GM18868 (cell line): ENCODE results near the gene CPSF4.

Source experiments
- ATAC-seq: cut with Tn5 transposase; IDR thresholded peaks from one replicate; pipeline ENCODE4 v1.9.1; 2021; ENCODE audit warnings: mild to moderate bottlenecking, moderate library complexity; ENCODE audit not compliant: unreplicated experiment

CPSF4 gene

DNA sequence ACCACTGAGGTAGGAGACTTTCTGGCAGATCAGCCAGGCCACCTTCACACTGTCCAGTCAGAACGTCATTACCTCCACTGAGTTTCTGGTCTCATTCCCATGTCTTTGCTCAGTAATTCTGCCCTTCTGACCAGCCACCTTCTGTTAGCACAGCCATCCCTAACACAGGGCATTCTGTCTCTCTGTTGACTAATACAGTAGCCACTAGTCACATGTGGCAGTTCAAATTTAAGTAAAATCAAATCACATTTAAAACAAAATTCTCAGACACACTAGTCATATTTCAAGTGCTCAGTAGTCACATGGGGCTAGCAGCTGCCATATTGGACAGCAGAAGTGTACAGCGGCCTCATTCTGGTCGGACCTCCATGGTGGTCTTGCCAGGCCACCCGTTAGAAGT, 7.4 kb downstream of the CPSF4 start:
- no peak for ATAC-seq

DNA sequence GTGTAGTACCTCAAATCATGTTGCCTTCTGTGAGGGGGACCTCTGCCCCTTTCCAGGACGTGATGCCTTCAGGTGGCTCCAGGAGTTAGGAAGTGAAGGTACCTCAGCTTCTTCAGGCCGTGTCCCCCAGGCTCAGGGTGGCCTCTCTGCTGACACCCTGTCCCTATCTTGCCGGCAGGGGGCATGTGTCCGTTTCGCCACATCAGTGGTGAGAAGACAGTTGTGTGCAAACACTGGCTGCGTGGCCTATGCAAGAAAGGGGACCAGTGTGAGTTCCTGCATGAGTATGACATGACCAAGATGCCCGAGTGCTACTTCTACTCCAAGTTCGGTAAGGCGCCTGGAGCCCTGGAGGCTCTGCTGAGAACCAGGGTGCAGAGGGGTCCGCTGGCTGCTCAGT, 9.2 kb downstream of the CPSF4 start:
- no peak for ATAC-seq

DNA sequence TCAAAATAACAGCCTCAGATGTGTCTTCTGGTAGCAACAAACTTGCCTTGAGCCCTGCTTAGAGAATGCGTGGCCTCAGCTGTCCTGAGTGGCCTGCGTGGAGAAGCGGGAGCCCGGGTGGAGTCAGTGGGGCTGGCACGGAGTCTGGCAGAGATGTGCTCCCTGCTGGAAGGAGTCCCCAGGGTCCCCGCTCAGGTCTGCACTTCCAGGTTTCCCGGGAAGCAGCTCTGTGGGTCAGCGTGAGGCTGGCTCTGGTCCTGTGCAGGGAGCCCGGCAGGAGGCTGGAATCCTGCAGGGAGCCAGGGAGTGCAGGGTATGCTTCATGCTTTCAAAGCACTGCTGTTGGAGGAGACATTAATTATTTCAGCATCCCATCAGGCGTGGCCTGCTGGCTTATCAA, 10.1 kb downstream of the CPSF4 start:
- ATAC-seq: no peak

DNA sequence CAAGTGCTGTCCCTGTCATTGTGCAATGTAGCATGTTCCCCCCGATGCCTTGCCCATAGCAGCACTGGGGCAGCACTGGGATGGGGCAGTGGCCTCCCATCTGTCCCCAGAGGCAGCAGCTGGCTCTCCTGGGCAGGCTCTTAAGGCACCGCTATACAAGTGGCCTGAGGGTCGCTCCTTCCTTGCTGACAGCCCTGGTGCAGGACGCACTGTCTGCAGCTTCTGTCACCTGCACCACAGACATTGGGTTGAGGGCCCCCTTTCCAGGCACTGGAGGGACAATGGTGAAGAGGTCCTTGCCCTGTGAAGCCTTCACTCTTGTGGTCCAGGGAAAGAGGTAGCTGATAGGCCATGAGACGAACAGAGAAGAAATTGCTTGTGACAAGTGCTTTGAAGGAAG, 10.6 kb downstream of the CPSF4 start:
- no peak for ATAC-seq

DNA sequence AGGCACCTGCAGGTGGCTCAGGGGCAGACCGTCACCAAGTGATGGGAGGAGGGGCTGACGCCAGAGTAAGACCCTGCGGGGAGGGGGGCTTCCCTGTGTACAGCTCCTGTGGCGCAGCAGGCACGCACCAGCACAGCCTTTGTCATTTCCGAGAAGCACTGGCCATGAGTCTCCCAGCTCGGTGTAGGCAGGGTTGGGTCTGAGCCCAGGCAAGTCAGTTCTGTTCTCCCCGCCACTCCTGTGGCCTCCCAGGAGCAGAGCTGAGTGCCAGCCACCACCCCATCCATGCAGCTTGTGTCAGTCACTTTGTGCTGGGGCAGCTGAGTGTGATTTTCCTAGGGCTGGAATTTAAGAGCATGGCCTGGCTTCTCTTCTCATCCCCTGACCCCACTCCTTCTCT, 13.2 kb downstream of the CPSF4 start:
- no peak for ATAC-seq

DNA sequence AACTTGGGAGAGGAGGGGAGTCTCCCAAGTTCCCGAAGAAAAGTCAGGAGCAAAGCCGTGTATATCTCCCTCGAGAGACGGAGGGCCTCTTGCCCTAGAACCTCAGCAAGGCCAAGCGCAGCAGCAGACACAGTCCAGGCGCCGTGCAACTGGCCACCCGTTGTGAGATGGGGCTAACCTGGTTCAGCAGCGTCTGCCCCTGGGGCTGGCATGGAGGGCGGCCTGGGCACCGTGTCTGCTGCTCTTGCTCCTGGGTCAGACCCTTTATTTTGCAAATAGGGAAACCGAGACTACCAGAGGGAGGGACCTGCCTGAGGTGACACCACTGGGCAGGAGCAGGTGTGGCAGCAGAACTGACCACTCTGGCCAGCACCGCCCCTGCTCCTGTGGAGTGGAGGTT, 13.8 kb downstream of the CPSF4 start:
- no peak for ATAC-seq

DNA sequence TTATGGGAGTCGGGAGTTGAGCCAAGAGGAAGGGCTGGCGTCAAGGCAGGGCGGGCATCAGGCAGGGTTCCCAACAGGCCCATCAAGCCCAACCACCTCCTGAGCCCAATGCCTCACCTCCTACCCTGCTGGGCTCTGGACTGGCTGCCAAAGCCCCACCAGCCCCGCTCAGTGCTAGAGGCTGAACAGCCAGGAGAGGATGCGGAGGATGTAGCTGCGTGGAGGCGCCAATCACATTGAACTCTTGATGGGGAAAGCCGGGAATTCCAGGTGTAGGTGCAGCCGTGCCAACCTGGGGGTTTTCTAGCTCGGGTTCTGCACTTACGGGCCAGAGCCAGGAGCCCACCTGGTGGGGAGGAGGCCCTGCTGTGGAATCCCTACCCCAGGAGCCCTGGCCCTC, 14.4 kb downstream of the CPSF4 start:
- no peak for ATAC-seq

DNA sequence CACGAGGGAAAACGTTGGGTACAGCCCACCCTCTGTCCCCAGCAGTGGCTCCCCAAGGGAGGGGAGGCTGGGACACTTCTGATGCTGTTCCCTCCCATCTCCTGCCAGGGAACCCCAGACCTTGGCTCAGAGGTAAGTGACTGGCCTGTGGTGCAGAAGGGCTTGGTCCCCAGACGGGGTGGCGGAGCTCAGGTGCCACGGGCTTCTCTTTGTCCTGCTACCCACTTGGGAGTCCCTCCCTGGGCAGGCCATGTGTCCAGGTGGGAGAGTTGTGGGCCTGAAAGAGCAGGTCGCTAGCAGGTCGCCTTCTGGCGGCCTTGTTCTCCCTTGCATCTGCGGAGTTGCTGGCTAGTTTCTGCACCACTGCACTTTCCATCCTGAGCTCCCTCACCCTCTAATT, 17.1 kb downstream of the CPSF4 start:
- ATAC-seq: no peak

DNA sequence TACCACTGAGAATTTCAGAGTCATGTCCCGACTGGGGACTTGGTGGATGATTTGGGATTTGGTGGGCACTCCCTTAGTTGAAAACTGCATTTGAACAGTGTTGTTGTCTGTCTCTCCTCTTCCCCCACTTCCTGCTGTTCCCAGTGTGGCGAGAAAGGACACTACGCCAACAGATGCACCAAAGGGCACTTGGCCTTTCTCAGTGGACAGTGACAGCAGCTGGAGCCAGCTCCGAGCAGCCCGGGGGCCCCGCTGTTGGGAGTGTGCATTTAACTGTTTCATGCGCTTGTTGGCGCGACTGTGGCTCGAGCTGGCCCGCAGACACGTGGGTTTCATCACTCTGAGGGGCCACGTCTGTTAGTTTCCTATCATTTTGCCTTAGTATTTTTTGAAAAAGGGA, 17.5 kb downstream of the CPSF4 start:
- no peak for ATAC-seq

DNA sequence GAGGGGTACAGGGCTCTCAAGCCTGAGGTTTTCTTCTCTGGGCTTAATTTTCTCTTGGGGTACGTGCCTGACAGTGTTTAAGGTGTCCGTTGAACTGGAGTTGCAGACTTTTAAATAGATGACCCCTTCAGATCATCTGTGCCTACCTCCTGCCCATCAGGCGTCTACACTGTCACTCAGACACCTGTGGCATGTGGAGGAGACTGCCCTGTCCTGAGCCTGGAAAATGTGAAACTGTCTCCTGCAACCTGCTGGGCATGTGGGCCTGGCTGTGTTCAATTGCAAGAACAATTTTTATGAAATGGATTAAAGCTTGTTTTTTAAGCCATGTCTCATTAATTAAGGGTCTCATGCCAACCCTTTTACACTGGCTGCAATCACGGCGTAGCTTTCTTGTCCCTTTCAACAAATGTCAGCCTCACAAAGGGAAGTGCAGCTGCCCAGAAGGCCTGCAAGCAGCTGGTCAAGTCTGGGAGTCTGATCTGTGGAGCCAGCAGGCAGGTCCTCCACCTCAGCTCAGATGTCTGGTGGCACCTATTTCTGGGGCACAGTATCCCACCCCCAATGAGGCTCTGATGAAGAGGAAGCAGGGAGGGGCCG, 18.4 kb downstream of the CPSF4 start:
- no peak for ATAC-seq

DNA sequence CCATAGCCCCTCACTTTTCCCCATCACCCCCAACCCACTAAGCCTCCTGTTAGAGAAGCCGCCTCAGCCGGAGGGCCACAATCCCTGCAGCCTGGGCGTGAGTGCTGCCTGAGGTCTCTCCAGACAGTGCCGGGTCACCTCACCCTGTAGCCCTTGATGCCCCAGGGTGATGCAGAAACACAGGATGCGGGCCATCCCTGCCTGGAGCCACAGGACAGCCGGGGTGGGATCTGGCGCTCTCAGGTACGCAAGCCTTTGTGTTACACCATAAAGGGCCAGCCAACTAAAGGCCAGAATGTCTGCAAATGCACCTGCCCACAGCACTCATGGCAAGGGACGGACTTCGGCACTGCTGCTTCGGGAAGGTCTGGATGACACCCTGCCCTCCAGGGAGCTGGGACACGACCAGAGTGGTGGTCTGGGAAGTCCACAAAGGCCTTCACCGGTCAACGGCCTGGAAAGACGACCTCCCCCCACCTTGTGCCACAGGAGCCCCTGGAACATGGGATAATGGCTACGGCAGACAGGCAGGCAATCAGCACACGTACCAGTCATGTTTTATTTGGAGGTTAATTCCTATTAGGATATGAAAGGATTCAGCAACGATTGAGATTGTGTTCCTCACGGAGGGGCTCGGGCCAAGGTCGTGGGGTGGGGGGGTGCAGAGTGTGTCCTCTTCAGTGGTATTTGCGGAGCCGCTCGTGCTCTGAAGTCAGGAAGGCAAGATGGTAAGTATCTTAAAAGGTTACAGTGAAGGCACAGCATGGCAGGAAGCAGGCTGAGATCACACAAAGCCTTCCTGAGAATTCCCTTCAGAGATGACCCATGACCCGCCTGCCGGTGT, 19.1 kb downstream of the CPSF4 start:
- no peak for ATAC-seq

DNA sequence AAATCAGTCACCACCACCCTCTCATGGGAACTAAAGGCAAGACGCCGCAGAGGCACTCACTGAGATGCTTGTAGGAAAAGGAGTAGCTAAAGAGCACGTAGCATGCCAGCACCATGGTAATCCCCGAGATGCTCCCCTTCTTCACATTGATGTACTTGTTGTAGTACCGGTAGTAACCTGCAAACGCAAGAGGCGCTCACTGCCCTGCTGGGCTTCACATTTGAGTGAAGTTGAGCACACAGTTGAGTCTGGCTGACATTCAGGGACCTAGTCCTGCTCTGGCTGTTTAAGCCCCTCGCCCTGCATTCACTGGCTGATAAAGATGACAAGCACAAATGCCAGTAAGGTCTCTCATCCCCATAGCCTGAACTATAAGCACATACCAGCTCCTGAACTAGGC, 20.3 kb downstream of the CPSF4 start:
- ATAC-seq: no peak

DNA sequence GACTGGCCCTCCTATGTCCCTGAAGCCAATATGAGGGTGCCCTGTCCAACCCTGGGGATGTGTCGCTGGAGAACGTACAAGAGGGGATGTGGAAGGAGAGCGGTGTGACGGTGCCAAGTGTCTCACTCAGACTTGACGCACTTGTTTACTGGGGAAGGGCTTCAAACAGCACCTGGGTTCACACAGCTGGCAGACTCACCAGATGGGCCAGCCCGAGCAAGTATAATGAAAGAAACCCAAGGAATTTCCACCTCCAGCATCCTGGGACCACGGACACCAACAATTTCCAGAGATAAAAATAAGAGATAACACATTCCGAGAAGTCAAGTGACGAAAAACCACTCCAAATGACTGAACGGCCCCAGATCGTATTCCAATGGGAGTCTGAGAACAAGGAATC, 21.9 kb downstream of the CPSF4 start:
- no peak for ATAC-seq

DNA sequence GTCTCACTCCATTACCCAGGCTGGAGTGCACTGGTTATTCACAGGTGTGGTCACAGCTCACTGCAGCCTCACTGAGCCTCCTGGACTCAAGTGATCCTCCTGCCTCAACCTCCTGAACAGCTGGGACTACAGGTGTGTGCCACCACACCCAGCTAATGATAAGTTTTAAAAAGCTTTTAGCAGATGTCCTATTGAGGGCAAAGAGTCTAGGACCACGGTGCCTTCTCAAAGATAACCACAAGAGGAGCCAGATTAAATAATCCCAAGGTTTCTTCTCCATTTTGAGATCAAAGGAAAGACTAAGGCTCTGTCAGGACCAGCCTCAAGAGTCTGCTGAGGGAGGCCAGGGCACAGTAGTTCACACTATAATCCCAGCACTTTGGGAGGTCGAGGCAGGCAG, 22.5 kb downstream of the CPSF4 start:
- ATAC-seq: no peak

DNA sequence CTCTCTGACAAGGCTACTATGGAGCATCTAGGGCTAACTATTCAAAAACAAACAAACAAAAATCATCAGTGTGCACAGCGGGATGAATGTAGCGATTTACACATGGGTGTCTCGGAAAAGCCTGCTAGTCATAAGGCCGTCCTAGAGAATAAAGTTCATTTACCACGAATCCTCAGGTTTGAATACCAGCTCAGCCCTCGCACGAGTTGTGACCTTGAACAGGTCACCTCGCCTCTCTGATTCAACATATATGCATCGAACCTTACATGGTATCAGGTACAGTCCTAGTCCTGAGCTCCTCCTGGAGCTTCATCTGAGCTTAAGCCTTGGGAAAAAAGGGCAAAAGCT, 26.7 kb downstream of the CPSF4 start:
- ATAC-seq: no peak

DNA sequence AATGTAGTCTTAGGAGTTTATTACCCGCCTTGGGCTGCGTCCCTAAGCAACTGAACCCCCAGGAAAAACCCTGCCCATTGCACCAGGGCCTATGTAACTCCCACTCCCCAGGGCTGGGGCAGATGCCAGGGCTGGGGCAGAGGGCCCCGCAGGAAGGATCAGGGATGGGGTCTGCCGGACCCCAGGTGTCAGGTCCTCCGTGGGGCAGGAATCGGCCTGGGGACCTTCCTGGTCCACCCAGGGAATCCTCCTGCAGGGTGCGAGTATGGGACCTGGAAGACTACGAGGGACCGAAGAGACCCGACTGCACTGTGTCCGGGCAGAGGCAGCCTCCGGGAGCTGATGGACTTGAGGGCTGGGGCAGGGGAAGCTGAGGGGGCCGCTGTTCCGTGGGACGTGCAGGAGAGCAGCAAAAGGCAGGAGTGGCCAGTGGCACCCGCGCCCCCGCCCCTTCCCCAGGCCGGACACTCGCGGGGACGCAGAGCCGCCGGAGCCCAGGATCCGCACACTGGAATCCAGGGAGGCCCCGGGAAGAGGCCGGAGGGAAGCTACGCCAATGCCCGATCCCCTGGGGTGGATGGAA, 29.7 kb downstream of the CPSF4 start:
- ATAC-seq: no peak

DNA sequence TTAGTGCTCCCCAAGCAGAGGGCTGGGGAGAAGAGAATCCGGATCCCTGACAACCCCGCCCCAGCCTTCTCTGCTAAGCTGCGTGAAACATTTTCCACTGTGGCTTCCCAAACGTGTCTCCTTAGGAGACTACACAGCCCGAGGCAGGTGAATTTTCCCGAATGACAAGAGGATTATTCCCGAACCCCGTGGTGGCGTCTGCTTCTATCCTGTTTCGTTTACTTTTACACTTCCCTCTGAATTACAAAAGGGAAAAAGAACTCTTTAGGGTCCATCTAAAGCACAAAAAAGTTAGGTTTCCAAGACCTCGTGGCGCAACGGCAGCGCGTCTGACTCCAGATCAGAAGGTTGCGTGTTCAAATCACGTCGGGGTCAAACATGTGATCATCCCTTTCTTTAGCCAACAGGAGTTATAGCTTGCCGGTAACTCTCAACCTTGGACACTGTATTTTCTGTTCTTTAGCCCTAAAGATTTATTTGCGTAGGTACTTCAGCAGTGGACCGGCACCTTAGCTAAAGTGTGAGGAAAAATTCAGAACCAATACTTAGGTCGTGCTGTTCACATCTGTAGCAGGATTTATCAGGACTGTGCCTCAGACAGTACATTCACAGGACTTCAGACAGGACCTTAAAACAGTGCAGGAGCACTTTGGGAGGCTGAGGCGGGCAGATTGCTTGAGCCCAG, 30.8 kb downstream of the CPSF4 start:
- ATAC-seq: no peak

DNA sequence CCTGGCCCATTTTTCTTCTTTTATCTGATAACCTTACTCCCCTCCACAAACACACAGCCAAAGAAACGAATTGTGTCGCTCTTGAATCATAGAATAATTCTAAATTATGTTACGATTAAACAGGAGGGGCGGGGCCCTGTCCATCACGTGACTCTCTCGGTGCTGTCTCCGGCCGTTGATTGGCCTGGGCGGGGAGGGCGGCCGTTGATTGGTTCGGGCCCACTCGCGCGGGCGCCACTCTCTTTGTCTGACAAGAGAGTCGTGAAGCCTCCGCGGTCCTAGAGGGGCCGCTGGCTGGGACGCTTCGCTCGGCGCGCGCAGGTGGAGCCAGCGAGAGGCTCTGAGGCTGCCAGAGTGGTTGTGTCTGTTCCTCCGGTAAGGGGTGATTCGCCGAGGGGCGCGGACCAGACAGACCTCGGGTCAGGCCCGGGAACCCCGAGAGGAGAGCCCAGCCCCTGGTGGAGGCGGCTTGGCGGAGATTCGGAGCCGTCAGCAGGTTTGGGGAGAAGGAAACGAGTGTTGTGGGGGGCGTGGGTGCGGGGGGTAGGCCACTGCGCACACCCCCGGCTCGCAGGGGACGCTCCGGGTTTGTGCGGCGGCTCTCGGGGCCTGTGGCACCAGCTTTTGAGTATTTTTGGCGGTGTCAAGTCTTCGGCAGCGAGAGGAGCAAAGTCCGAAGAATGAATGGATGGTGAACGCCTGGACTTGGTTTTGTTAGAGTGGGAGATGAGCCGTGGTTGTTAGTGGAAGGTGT, 34.0 kb downstream of the CPSF4 start, which contains the start of gene ZNF789:
Gene ZNF789 (plus strand): TSS at position 330 of the 754 bp plus-strand sequence. CDS start 3,567 bp downstream, outside the sequence.
- ATAC-seq: peak; percentile 98

DNA sequence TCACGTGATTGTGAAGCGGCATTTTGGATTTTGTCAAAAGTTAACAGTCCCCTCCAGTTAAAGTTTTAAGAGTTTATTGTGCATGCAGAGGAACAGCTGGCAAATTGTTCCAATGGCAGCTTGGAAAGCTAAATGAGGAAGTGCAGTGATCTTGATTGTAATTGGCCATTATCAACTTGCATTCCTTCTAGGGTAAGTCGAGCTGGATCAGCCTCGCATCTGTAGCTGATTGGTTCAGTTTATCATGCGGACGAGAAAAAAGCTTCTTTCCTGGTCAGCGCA, 34.5 kb downstream of the CPSF4 start:
- ATAC-seq: peak; percentile 3

DNA sequence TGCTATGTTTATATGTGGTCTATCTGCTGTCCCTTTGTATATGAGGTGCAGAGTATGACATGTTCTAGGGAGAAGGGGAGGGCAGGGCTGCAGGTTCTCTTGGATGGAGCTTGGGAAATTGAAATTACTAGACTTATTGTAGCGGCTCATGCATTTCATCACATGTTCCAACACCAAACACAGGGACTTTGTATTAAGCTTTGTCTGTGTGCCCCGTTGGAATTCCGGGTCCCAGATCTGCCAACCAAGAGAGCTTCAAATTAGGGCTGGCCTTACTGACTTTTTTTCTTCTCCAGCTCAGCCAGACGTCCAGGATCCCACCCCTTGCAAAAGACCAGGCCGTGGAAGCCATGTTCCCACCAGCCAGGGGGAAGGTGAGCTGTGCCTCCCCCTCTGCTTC, 37.4 kb downstream of the CPSF4 start:
- ATAC-seq: no peak
